ENCODE data around the gene WWC1. TPM values are rescaled to one million over a fixed set of nuclear protein-coding genes. Genes with fewer than 3 reads are reported as not detected.

The WWC1 gene
- total RNA-seq, 8 experiments from 2014 or later: 5.6 to 74.1 (median 8.9) TPM

DNA sequence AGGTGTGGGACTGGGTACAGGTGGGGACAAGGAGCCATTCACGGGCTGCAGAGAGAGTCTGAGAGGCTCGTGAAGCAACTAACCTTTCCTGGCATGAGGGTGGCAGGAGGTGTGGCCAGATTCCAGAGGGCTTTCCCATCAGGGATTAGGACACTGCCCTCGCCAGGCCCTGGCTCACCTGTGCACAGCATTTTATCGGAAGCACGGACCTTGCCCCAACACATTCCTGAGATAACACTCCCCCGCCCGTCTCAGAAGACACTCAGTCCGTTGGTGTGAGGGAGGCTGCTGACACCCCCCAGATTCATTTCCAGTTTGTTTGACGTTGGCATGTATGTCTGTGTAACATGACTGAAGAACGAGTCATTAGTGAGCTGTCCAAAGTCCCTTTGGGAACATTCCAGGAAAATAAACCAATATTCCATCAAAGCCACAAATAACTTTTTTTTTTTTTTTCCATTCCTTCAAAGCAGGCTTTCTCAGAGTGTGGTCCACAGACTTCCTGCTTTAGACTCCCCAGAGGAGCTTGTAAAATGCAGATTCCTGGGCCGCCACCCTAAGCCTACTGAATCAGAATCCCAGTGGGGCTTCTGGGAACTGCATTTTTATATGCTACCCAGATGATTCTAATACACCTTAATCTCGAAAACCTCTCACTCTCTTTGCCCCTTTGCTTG, 23.4 kb downstream of the WWC1 start:
- peak in 2 of 8 experiments; percentile 75 to 81 for ATAC-seq (replicated peaks in 6 of 8)
- Histone ChIP-seq H3K4me3 (no peak overlapping the region), H3K27ac (no peak overlapping the region), H3K4me1 (replicated peaks in 1 of 2) (peaks cover 28 to 34% of the 10 kb centered on the region in 2 donors)
- WGBS, 10 experiments: 20 to 96% (median 60%) methylated on average over 2 to 9 of the region's 12 CpGs; no CpG with 5 or more reads in 3 of the 10 experiments
- in situ Hi-C loops (cut with MboI; ENCODE audit: low pct_unique_long_range_greater_than_20kb in 2 of 9, low sequenced_read_pairs in 9 of 9, unreplicated experiment in 9 of 9): no loop called here

GRCh38 chr5:168315416-168316138, 24.1 kb downstream of the WWC1 start:
- peak overlapping the region; percentile 1 to 33 for H3K27ac ChIP-seq
- no peak overlapping the region for H3K4me3 ChIP-seq
- in situ Hi-C loops (cut with MboI; ENCODE audit: low pct_unique_long_range_greater_than_20kb in 2 of 9, low sequenced_read_pairs in 9 of 9, unreplicated experiment in 9 of 9): no loop called here
- H3K4me1 ChIP-seq (replicated peaks in 1 of 2): peaks cover 30 to 38% of the 10 kb centered on the region in 2 donors
- WGBS, 10 experiments: 33 to 100% (median 86%) methylated on average over 1 to 7 of the region's 10 CpGs; no CpG with 5 or more reads in 2 of the 10 experiments
- ATAC-seq (replicated peaks in 6 of 8): peak in 2 of 8 experiments; percentile 4 to 16

DNA sequence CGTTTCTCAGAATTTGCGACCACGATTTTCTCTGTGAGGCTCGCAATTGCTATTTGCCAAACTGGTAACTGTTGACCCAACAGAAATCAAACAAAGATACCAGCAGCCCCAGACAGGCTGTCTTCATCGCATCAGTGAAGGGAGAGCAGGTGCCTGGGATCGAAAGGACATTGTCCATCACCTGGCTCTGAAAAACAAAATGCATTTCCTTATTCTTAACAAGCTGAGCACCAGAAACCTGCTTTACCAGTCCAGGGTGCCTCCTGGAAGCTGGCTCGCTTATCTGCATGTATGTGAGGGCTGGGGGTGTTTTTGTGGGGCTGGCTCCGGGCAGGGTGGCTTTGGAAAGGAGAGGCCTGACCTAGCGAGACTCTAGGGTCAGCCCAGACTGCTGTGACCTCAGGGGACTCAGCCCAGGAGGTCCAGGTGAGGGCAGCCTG, 24.7 kb downstream of the WWC1 start:
- in situ Hi-C loops (cut with MboI; ENCODE audit: low pct_unique_long_range_greater_than_20kb in 2 of 9, low sequenced_read_pairs in 9 of 9, unreplicated experiment in 9 of 9): no loop called here
- 0 to 85% (median 24%) methylated on average over 1 to 5 of the region's 9 CpGs; no CpG with 5 or more reads in 2 of the 10 experiments for WGBS, 10 experiments
- Histone ChIP-seq H3K4me1 (replicated peaks in 1 of 2) (peaks cover 36 to 43% of the 10 kb centered on the region in 2 donors), H3K27ac (peak overlapping the region; percentile 27 to 38), H3K4me3 (no peak overlapping the region)
- ATAC-seq (replicated peaks in 6 of 8): peak in 2 of 8 experiments; percentile 3 to 29

GRCh38 chr5:168317096-168317520, 25.7 kb downstream of the WWC1 start:
- peaks cover 37 to 44% of the 10 kb centered on the region in 2 donors for H3K4me1 ChIP-seq (replicated peaks in 1 of 2)
- in situ Hi-C loops (cut with MboI; ENCODE audit: low pct_unique_long_range_greater_than_20kb in 2 of 9, low sequenced_read_pairs in 9 of 9, unreplicated experiment in 9 of 9): no loop called here
- WGBS, 10 experiments: 29 to 100% (median 67%) methylated on average over 1 to 5 of the region's 8 CpGs; no CpG with 5 or more reads in 1 of the 10 experiments
- peak in 5 of 8 experiments; percentile 36 to 52 (median 43) for ATAC-seq (replicated peaks in 6 of 8)
- no peak overlapping the region for H3K4me3 ChIP-seq
- H3K27ac ChIP-seq: peak overlapping the region; percentile 52 to 53

GRCh38 chr5:168317521-168318147, 26.2 kb downstream of the WWC1 start:
- Histone ChIP-seq H3K27ac (peak overlapping the region; percentile 53), H3K4me3 (no peak overlapping the region), H3K4me1 (replicated peaks in 1 of 2) (peaks cover 37 to 44% of the 10 kb centered on the region in 2 donors)
- ATAC-seq (replicated peaks in 6 of 8): peak; percentile 69 to 91 (median 80)
- in situ Hi-C loops (cut with MboI; ENCODE audit: low pct_unique_long_range_greater_than_20kb in 2 of 9, low sequenced_read_pairs in 9 of 9, unreplicated experiment in 9 of 9): no loop called here
- 0 to 40% (median 8%) methylated on average over 1 to 4 of the region's 4 CpGs; no CpG with 5 or more reads in 1 of the 10 experiments for WGBS, 10 experiments

- Histone ChIP-seq H3K4me1 (replicated peaks in 1 of 2) (peaks cover 37 to 44% of the 10 kb centered on the region in 2 donors), H3K27ac (peak overlapping the region in 1 of 2 donors; percentile 53), H3K4me3 (no peak overlapping the region)
- WGBS, 10 experiments: 93 to 100% (median 100%) methylated on average over 1 to 4 of the region's 4 CpGs
- ATAC-seq (replicated peaks in 6 of 8): no peak
- in situ Hi-C loops (cut with MboI; ENCODE audit: low pct_unique_long_range_greater_than_20kb in 2 of 9, low sequenced_read_pairs in 9 of 9, unreplicated experiment in 9 of 9): no loop called here
These were observed 26.8 kb downstream of the WWC1 start for GRCh38 chr5:168318240-168318639.

GRCh38 chr5:168319774-168320173, 28.3 kb downstream of the WWC1 start:
- 49 to 100% (median 100%) methylated on average over 1 to 3 of the region's 3 CpGs; no CpG with 5 or more reads in 1 of the 10 experiments for WGBS, 10 experiments
- in situ Hi-C loops (cut with MboI; ENCODE audit: low pct_unique_long_range_greater_than_20kb in 2 of 9, low sequenced_read_pairs in 9 of 9, unreplicated experiment in 9 of 9): no loop called here
- no peak for ATAC-seq (replicated peaks in 6 of 8)
- Histone ChIP-seq H3K27ac (no peak overlapping the region), H3K4me1 (replicated peaks in 1 of 2) (peaks cover 37 to 44% of the 10 kb centered on the region in 2 donors), H3K4me3 (no peak overlapping the region)

GRCh38 chr5:168320805-168321204, 29.4 kb downstream of the WWC1 start:
- Histone ChIP-seq H3K4me1 (replicated peaks in 1 of 2) (peaks cover 26 to 34% of the 10 kb centered on the region in 2 donors), H3K27ac (no peak overlapping the region), H3K4me3 (no peak overlapping the region)
- WGBS, 10 experiments: 48 to 100% (median 82%) methylated on average over 1 to 8 of the region's 9 CpGs; no CpG with 5 or more reads in 2 of the 10 experiments
- in situ Hi-C loops (cut with MboI; ENCODE audit: low pct_unique_long_range_greater_than_20kb in 2 of 9, low sequenced_read_pairs in 9 of 9, unreplicated experiment in 9 of 9): no loop called here
- peak in 5 of 8 experiments; percentile 42 to 68 (median 63) for ATAC-seq (replicated peaks in 6 of 8)

- WGBS, 10 experiments: 67 to 100% (median 91%) methylated on average over 1 to 4 of the region's 5 CpGs; no CpG with 5 or more reads in 4 of the 10 experiments
- Histone ChIP-seq H3K27ac (no peak overlapping the region), H3K4me1 (replicated peaks in 1 of 2) (peaks cover 10 to 13% of the 10 kb centered on the region in 2 donors), H3K4me3 (no peak overlapping the region)
- peak in 3 of 8 experiments; percentile 60 to 74 (median 69) for ATAC-seq (replicated peaks in 6 of 8)
- in situ Hi-C loops (cut with MboI; ENCODE audit: low pct_unique_long_range_greater_than_20kb in 2 of 9, low sequenced_read_pairs in 9 of 9, unreplicated experiment in 9 of 9): no loop called here
These were observed 33.6 kb downstream of the WWC1 start for GRCh38 chr5:168324859-168325630.

DNA sequence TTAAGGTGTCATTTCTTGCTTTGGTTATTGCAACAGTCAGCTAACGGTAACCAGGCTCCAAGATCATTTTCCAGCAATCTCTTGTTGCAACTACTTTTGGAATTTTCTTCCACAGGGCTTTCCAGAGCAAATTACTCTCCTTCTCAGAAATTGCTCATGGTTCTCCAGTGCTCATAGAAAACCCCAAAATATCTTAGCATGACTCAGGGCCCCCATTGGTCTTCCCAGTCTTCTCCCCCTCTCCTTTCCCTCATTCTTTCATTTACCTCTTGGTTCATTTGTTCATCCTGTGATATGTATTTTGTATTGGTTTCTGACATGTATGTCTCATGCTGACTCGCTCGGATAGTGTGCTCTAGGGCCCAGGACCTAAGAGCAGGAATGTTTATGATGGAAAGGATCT, 35.6 kb downstream of the WWC1 start:
- in situ Hi-C loops (cut with MboI; ENCODE audit: low pct_unique_long_range_greater_than_20kb in 2 of 9, low sequenced_read_pairs in 9 of 9, unreplicated experiment in 9 of 9): no loop called here
- H3K4me3 ChIP-seq: no peak overlapping the region
- whole genome bisulfite sequencing, 10 experiments: 54 to 100% (median 93%) methylated on average over 1 to 3 of the region's 3 CpGs; no CpG with 5 or more reads in 3 of the 10 experiments
- peak in 1 of 8 experiments; percentile 5 for ATAC-seq (replicated peaks in 6 of 8)
- peaks cover 0 to 8% of the 10 kb centered on the region in 2 donors for H3K4me1 ChIP-seq (replicated peaks in 1 of 2)
- no peak overlapping the region for H3K27ac ChIP-seq

DNA sequence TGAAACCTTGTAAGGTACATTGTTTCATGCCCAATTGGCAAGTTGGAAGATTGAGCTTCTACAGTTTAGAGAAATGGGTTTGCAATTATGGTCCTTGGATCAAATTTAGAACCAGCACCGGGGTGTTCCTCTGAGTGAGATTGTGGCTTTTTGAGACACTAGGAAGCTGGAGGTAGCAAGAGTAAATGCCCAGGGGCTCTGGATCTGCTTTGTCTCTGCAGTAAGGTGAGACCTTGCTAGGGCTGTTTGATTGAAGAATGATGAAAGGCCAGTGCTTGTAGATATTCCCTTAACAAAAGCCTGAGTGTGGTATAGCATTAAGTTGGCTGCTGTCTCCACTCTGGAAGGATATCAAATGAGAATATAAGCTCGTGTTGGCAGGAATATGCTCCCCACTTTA, 36.0 kb downstream of the WWC1 start:
- in situ Hi-C loops (cut with MboI; ENCODE audit: low pct_unique_long_range_greater_than_20kb in 2 of 9, low sequenced_read_pairs in 9 of 9, unreplicated experiment in 9 of 9): no loop called here
- no peak overlapping the region for H3K27ac ChIP-seq
- no peak overlapping the region for H3K4me3 ChIP-seq
- H3K4me1 ChIP-seq (replicated peaks in 1 of 2): peaks cover 0 to 8% of the 10 kb centered on the region in 2 donors
- no peak for ATAC-seq (replicated peaks in 6 of 8)
- 0 to 100% (median 67%) methylated on average over 1 to 2 of the region's 2 CpGs; no CpG with 5 or more reads in 1 of the 10 experiments for WGBS, 10 experiments

- Histone ChIP-seq H3K4me1 (replicated peaks in 1 of 2) (peaks cover 0 to 8% of the 10 kb centered on the region in 2 donors), H3K4me3 (no peak overlapping the region), H3K27ac (no peak overlapping the region)
- ATAC-seq (replicated peaks in 6 of 8): peak in 3 of 8 experiments; percentile 26 to 73 (median 45)
- in situ Hi-C loops (cut with MboI; ENCODE audit: low pct_unique_long_range_greater_than_20kb in 2 of 9, low sequenced_read_pairs in 9 of 9, unreplicated experiment in 9 of 9): no loop called here
- WGBS, 10 experiments: 0 to 100% (median 87%) methylated on average over 1 to 4 of the region's 4 CpGs; no CpG with 5 or more reads in 1 of the 10 experiments
These were observed 36.5 kb downstream of the WWC1 start for GRCh38 chr5:168327994-168328393.

All from motor neuron (in vitro differentiated cells).